IPS-18c (cell line): ENCODE measurements around the gene SCP2.

ENCODE experiments used
- H3K4me3 ChIP-seq: 2 replicates; pipeline ENCODE4 v1.7.0; 2013; ENCODE audit warnings: low read depth, mild to moderate bottlenecking, low read length, moderate library complexity; ENCODE audit not compliant: insufficient read depth
- H3K9me3 ChIP-seq: one replicate; pipeline ENCODE4 v1.6.1; 2013; ENCODE audit warnings: mild to moderate bottlenecking, low read length, moderate library complexity; ENCODE audit not compliant: control insufficient read depth, insufficient read depth

SCP2 gene

DNA sequence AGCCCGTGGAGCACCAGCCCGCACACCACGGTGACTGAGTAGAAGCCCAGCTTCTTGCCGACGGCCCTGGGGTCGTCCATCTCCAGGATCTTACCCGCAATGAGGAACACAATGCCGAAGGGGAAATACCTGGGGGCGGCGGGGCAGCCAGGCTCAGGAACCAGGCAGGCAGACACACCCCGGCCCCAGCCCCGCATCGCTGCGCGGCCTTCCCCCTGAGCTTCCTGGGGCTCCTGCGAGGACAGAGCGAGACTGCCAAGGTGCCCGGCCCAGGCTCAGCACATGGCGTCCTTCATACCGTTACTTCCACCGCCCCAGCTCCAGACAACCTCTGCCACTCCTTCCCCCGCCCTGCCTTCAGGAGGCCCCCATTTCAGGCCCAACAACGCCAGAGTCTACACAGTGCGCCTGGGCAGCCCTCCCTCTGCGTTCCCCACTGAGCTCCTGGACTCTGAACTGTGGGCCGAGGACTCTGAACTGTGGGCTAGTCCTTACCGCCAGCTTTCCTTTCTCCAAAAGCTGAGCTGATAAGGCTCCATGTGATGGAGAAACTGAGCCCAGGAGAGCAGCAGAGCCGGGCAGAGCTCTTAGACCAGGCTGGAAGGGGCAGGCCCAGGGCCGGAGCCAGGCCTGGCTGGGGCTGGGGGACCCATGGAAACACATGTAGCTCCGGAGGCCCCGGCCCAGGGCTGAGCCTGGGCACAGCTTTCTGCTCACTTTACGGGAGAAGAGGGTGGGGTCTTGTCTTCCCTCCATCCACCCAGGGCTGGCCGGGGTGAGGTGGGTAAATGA lies 165.8 kb downstream of the SCP2 start:
- Histone ChIP-seq H3K9me3 (no peaks in the 10 kb centered on the region), H3K4me3 (no peak overlapping the region)

DNA sequence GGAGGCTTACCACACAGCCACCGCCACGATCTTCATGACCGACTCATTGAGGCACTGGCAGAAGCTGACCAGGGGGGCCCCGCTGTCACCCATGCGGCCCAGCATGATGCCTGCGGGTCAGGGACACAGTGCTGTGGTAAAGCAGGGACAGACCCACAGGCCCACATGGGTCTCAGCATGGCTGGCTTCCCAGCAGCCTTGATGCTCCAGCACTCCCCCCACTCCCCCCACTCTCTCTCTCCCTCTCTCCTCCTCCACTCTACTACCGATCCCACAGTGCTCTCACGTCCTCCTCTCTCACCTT lies 166.3 kb downstream of the SCP2 start:
- Histone ChIP-seq H3K9me3 (no peaks in the 10 kb centered on the region), H3K4me3 (no peak overlapping the region)

DNA sequence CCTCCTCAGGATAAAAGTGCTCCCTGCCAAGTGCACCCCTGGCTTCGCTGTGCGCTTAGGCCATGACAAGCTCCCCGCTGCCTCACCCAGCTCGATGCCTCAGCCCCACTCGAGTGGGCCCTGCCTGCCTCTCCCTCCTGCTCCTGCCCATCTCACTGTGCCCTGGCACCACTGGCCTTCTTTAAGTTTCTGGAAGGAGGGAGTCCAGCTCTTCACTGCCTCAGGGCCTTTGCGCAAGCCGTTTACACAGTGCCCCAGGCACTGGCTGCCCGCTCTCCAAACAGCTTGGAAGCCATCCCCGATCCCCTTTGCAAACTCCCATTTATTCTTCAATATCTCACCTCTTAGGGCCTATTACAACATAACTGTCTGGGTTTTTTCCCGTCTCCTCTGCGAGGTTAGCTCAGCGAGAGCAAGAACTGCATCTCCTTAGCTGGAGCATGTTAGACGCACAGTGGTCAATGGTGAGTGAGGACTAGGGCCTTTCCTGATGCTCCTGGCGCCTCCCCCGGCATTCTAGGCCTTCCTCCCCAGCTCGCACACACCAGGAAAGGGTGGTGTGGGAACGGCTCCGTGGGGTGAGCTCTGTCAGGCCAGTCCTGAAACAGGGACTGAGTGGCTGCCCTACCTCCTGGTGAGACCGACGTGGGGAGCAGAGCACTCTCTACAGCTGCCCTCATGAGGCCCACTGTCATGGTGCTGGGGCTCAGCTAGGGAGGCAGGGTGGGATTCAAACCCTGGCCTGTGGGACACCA lies 166.9 kb downstream of the SCP2 start:
- H3K4me3 ChIP-seq = no peak overlapping the region
- H3K9me3 ChIP-seq = no peaks in the 10 kb centered on the region

DNA sequence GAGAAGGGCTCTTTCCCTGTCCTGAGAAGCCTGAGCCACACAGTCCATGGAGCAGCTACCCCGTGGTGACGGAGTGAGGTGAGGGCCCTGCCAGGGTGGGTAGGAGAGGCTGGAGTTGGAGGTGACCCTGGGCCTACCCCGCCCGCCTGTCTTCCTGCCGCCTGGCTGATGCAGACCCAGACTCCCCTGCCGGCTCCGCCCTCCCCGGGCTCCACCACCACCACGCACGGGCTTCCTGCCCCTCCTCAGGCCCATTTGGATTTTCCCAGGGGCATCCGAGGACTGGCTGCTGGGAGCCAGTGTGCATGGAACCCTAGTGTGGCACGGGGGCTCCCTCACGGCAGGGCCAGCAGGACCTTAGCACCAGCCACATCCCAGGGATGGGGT lies 167.4 kb downstream of the SCP2 start:
- Histone ChIP-seq H3K9me3 (no peaks in the 10 kb centered on the region), H3K4me3 (no peak overlapping the region)
